Measurements from ENCODE around the gene ZNF83. TPM values are rescaled to one million over a fixed set of nuclear protein-coding genes. Genes with fewer than 3 reads are reported as not detected.

Gene ZNF83
- total RNA-seq, 2 experiments from 2014 or later = 58.7 to 60.2 TPM

GRCh38 chr19:52648336-52649016 is 10.3 kb upstream of the ZNF83 start:
- Mint-ChIP-seq H3K4me3 (no peak overlapping the region), H3K9me3 (peaks cover 27% of the 10 kb centered on the region), H3K27me3 (no peaks in the 10 kb centered on the region), H3K4me1 (ENCODE audit: low read depth) (no peaks in the 10 kb centered on the region), H3K36me3 (ENCODE audit: low read depth) (peaks cover 76% of the 10 kb centered on the region), H3K27ac (no peak overlapping the region)
- intact Hi-C loops (cut with DNase I, micrococcal nuclease) = no loop called here
- no peak for ATAC-seq (ENCODE audit: poor library complexity)
- Histone ChIP-seq H3K27me3 (ENCODE audit: control insufficient read depth in 1 of 2, insufficient read depth in 2 of 2, low read length in 2 of 2) (no peaks in the 10 kb centered on the region), H3K4me1 (ENCODE audit: insufficient read depth, low read length) (no peaks in the 10 kb centered on the region), H3K9me3 (ENCODE audit: control insufficient read depth in 1 of 2, insufficient read depth in 1 of 2, low read length in 2 of 2) (peaks cover 28 to 37% of the 10 kb centered on the region in 2 experiments), H3K4me3 (ENCODE audit: low read length) (no peak overlapping the region), H3K27ac (ENCODE audit: low read depth in 1 of 2, low read length in 2 of 2) (no peak overlapping the region), H3K36me3 (ENCODE audit: insufficient read depth, low read length) (peaks cover 7% of the 10 kb centered on the region)
- DNase-seq = no peak
- POLR2A ChIA-PET = no interaction called here
- TF ChIP-seq CTCF (IDR thresholded peaks at IDR 0.05) = no peak
- CTCF ChIA-PET = no interaction called here

GRCh38 chr19:52646571-52647217 is 8.5 kb upstream of the ZNF83 start:
- CTCF ChIA-PET = no interaction called here
- Mint-ChIP-seq H3K9me3 (peaks cover 17% of the 10 kb centered on the region), H3K4me3 (no peak overlapping the region), H3K27ac (no peak overlapping the region), H3K27me3 (no peaks in the 10 kb centered on the region), H3K36me3 (ENCODE audit: low read depth) (peaks cover 67% of the 10 kb centered on the region), H3K4me1 (ENCODE audit: low read depth) (no peaks in the 10 kb centered on the region)
- H3K9me3 ChIP-seq (ENCODE audit: control insufficient read depth in 1 of 2, insufficient read depth in 1 of 2, low read length in 2 of 2) = peaks cover 28 to 32% of the 10 kb centered on the region in 2 experiments
- H3K4me3 ChIP-seq (ENCODE audit: low read length) = no peak overlapping the region
- ATAC-seq (ENCODE audit: poor library complexity) (no peak), DNase-seq (no peak)
- no peak overlapping the region for H3K27ac ChIP-seq (ENCODE audit: low read depth in 1 of 2, low read length in 2 of 2)
- intact Hi-C loops (cut with DNase I, micrococcal nuclease) = no loop called here
- POLR2A ChIA-PET = no interaction called here
- H3K4me1 ChIP-seq (ENCODE audit: insufficient read depth, low read length) = no peaks in the 10 kb centered on the region
- H3K36me3 ChIP-seq (ENCODE audit: insufficient read depth, low read length) = no peaks in the 10 kb centered on the region
- no peak for TF ChIP-seq CTCF (IDR thresholded peaks at IDR 0.05)
- no peaks in the 10 kb centered on the region for H3K27me3 ChIP-seq (ENCODE audit: control insufficient read depth in 1 of 2, insufficient read depth in 2 of 2, low read length in 2 of 2)

GRCh38 chr19:52640916-52641315 is 2.8 kb upstream of the ZNF83 start:
- intact Hi-C loops (cut with DNase I, micrococcal nuclease) = no loop called here
- peak overlapping the region; percentile 60 for H3K4me3 Mint-ChIP-seq

More at GRCh38 chr19:52640916-52641315, 2.8 kb upstream of the ZNF83 start:
- Mint-ChIP-seq H3K27ac (no peak overlapping the region), H3K4me1 (ENCODE audit: low read depth) (peaks cover 29% of the 10 kb centered on the region), H3K36me3 (ENCODE audit: low read depth) (peaks cover 32% of the 10 kb centered on the region), H3K27me3 (no peaks in the 10 kb centered on the region), H3K9me3 (no peaks in the 10 kb centered on the region)
- ATAC-seq (ENCODE audit: poor library complexity) = no peak
- no peak for TF ChIP-seq CTCF (IDR thresholded peaks at IDR 0.05)
- no peaks in the 10 kb centered on the region for H3K36me3 ChIP-seq (ENCODE audit: insufficient read depth, low read length)
- H3K9me3 ChIP-seq (ENCODE audit: control insufficient read depth in 1 of 2, insufficient read depth in 1 of 2, low read length in 2 of 2) = peaks cover 8 to 28% of the 10 kb centered on the region in 2 experiments
- POLR2A ChIA-PET = no interaction called here
- H3K27me3 ChIP-seq (ENCODE audit: control insufficient read depth in 1 of 2, insufficient read depth in 2 of 2, low read length in 2 of 2) = no peaks in the 10 kb centered on the region
- CTCF ChIA-PET = no interaction called here
- peaks cover 21% of the 10 kb centered on the region for H3K4me1 ChIP-seq (ENCODE audit: insufficient read depth, low read length)
- H3K4me3 ChIP-seq (ENCODE audit: low read length) = no peak overlapping the region
- no peak overlapping the region for H3K27ac ChIP-seq (ENCODE audit: low read depth in 1 of 2, low read length in 2 of 2)
- DNase-seq = no peak
